Neural progenitor cell (in vitro differentiated cells): ENCODE results near the gene DEFB127.
A peak's percentile ranks its signal among the peaks of the same experiment; 100 is the strongest.

Experiments
- CTCF ChIP-seq: fragments of 200-600 bp; sonication (generic); IDR thresholded peaks from 2 replicates; pipeline ENCODE4 v1.5.1; 2017; ENCODE audit warnings: antibody characterized with exemption, mild to moderate bottlenecking
- EZH2 ChIP-seq: fragments of 200-600 bp; sonication (generic); IDR thresholded peaks from 2 replicates; pipeline ENCODE4 v1.6.1; 2017; ENCODE audit warnings: antibody characterized with exemption, mild to moderate bottlenecking, moderate library complexity
- EZH2phosphoT487 ChIP-seq: fragments of 200-600 bp; sonication (generic); IDR thresholded peaks from 2 replicates; pipeline ENCODE4 v1.6.1; 2017; ENCODE audit warnings: antibody characterized with exemption

GRCh38 chr20:137668-138490 lies 19.4 kb upstream of the DEFB127 start:
- TF ChIP-seq CTCF = peak; percentile 33
- TF ChIP-seq EZH2phosphoT487 = no peak
- no peak for TF ChIP-seq EZH2
